Muscle of back (tissue), 13 donors: ENCODE results near the gene NOM1. TPM values are rescaled to one million over a fixed set of nuclear protein-coding genes. Genes with fewer than 3 reads are reported as not detected.
"Not testable (repeated sequence)": the region's sequence is repeated elsewhere in the genome, so short reads cannot be mapped to it uniquely, and the experiment has no call there.

ENCODE experiments used
- DNase-seq, 3 donors: peaks; one replicate each; pipeline versions ENCODE4 v3.0.0 to v3.0.0-alpha.2; 2013
- long read RNA-seq, 9 donors: transcript quantifications; one replicate each; lab custom pipeline, GENCODE V29; 2026
- polyA plus RNA-seq, 10 donors: library from polyadenylated mRNA; unstranded; fragments of 120-200 nt; gene quantifications; one replicate each; pipeline ENCODE4 v1.2.1, GENCODE V29; 2013; ENCODE audit not compliant: insufficient read length in 10 of 10

NOM1 gene
- 10 to 100 TPM; 11.0 to 22.9 (median 16.7) TPM for polyA plus RNA-seq
- long read RNA-seq, donor 1: 0 reads
- long read RNA-seq, donor 2: 0 reads
- long read RNA-seq, donor 3: 0 reads
- long read RNA-seq, donor 4, full-length matches to known transcripts: 1 of 1 reads
- long read RNA-seq, donor 4, partial matches to known transcripts: 0 of 1 reads
- long read RNA-seq, donor 4, other reads (novel, unspliced or antisense): 0 of 1 reads
- long read RNA-seq, donor 5, partial matches to known transcripts: 0 of 2 reads
- long read RNA-seq, donor 5, other reads (novel, unspliced or antisense): 0 of 2 reads
- long read RNA-seq, donor 6, partial matches to known transcripts: 7 of 7 reads
- long read RNA-seq, donor 6, other reads (novel, unspliced or antisense): 0 of 7 reads
- long read RNA-seq, donor 7, partial matches to known transcripts: 0 of 2 reads
- long read RNA-seq, donor 7, other reads (novel, unspliced or antisense): 0 of 2 reads
- long read RNA-seq, donor 8, full-length matches to known transcripts: 2 of 2 reads
- long read RNA-seq, donor 8, partial matches to known transcripts: 0 of 2 reads
- long read RNA-seq, donor 8, other reads (novel, unspliced or antisense): 0 of 2 reads
- long read RNA-seq, donor 9: 0 reads

- peak; percentile 88 to 96 (median 93) for DNase-seq
Observed at GRCh38 chr7:156949541-156950380, at the start of gene NOM1. NOM1 (plus strand) TSS chr7:156949712; CDS start chr7:156949738, 26 bp downstream.

- not testable (repeated sequence) for DNase-seq
Observed at GRCh38 chr7:156900093-156900492, 49.4 kb upstream of the NOM1 start.

GRCh38 chr7:156903232-156903909 lies 46.1 kb upstream of the NOM1 start:
- peak in 1 of 3 donors; percentile 41 for DNase-seq

- peak in 2 of 3 donors; percentile 42 to 74 for DNase-seq
Observed at GRCh38 chr7:156906200-156906649, 43.3 kb upstream of the NOM1 start.

GRCh38 chr7:156907656-156908055 lies 41.9 kb upstream of the NOM1 start:
- DNase-seq: peak in 1 of 3 donors; percentile 62

- DNase-seq: not testable (repeated sequence)
Observed at GRCh38 chr7:156909574-156910252, 39.8 kb upstream of the NOM1 start.

GRCh38 chr7:156918635-156919034 lies 30.9 kb upstream of the NOM1 start:
- no peak for DNase-seq

- DNase-seq: no peak
Observed at GRCh38 chr7:156919132-156919713, 30.3 kb upstream of the NOM1 start.

- DNase-seq: no peak
Observed at GRCh38 chr7:156920076-156920475, 29.4 kb upstream of the NOM1 start.

- not testable (repeated sequence) for DNase-seq
Observed at GRCh38 chr7:156920487-156921373, 28.8 kb upstream of the NOM1 start.

- not testable (repeated sequence) for DNase-seq
Observed at GRCh38 chr7:156922304-156922703, 27.2 kb upstream of the NOM1 start.

- not testable (repeated sequence) for DNase-seq
Observed at GRCh38 chr7:156925821-156926220, 23.7 kb upstream of the NOM1 start.

- DNase-seq: peak in 1 of 3 donors; percentile 18
Observed at GRCh38 chr7:156927571-156928405, 21.7 kb upstream of the NOM1 start.

- DNase-seq: peak in 1 of 3 donors; percentile 16
Observed at GRCh38 chr7:156928406-156928747, 21.1 kb upstream of the NOM1 start.

GRCh38 chr7:156929789-156930539 lies 19.5 kb upstream of the NOM1 start:
- no peak for DNase-seq

GRCh38 chr7:156932006-156932405 lies 17.5 kb upstream of the NOM1 start:
- DNase-seq: no peak

- no peak for DNase-seq
Observed at GRCh38 chr7:156935250-156935649, 14.3 kb upstream of the NOM1 start.

- DNase-seq: not testable (repeated sequence)
Observed at GRCh38 chr7:156936766-156937165, 12.7 kb upstream of the NOM1 start.
